T-helper 22 cell (primary cell): ENCODE data around the gene SMAGP.
"Not testable (repeated sequence)": the region's sequence is repeated elsewhere in the genome, so short reads cannot be mapped to it uniquely, and the experiment has no call there.

Experiments used
- DNase-seq: peaks from one replicate; pipeline ENCODE4 v3.0.0-alpha.2; 2020; ENCODE audit warnings: low read depth

The SMAGP gene, protein sequence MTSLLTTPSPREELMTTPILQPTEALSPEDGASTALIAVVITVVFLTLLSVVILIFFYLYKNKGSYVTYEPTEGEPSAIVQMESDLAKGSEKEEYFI

DNA sequence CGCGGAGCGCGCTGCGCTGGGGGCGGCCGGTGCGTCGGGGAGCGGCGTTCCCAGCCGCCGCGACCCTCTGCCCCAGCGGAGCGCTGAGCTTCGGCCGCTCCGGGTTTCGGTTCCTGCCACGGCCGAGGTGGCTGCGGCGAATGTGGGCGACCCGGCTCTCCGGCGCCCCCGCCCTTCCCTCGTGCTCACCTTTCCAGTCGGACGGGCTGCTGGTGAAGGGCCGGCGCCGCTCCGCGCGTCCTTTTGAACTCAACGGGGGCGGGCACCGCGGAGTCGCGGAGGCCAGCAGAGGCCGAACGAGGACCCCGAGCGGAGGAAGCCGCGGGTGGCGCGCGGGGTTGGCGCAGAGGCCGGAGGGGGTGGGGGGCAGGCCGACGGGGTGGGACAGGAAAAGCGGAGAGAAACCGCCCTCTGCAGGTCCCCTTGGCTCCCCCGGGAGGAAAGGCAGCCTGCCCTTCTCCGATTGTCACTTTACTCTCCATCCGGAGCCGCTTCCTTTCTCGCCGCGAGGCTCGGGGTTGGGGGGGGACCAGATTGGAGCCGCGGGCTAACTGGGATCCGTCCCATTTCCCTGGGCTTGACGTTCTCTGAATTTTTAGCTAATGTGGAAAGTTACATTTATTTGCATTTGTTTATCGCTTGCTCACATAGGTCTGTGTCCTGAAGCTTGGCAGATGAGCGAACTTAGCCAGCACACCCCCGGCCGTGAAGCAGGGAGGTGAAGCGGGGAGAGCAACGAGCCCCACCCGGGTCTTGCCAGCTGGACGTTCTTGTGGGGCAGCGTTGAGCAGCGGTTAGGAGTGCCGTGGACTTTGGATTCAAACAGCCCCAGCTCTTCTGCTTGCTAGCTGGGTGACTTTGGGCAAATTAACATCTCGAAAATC, at the start of gene SMAGP:
TSS of gene SMAGP (minus strand) at position 349 of the 884 bp plus-strand sequence. CDS start 1,137 bp downstream, outside the sequence.
- peak; percentile 24 for DNase-seq

- DNase-seq = peak; percentile 13
Observed at GRCh38 chr12:51318846-51319599, 48.8 kb upstream of the SMAGP start.

DNA sequence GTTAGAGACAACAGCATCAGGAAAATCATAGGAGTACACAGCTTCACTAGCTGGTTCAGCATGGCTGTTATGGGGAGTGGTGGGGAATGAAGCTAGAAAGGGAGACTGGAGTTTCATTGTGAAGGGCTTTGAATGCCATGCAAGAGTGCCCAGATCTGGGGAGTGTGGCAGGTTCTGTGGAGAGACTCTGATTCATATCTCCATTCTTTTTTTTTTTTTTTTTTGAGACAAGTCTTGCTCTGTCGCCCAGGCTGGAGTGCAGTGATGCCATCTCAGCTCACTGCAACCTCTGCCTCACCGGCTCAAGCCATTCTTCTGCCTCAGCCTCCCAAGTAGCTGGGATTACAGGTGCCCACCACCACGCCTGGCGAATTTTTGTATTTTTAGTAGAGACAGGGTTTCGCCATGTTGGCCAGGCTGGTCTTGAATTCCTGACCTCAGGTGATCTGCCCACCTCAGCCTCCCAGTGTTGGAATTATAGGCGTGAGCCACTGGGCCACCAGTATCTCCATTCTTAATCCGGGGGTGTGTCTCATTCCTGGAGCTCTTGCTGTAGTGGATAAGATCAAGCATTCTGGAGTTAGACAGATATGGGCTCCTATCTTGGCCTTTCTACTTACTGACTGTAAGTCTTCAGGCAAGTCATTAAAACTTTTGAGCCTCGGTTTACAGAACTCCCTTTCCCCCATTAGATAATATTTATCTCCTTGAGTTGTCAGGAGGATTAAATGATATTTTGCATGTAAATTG, 48.0 kb upstream of the SMAGP start:
- not testable (repeated sequence) for DNase-seq

- DNase-seq = no peak
Observed at GRCh38 chr12:51311389-51311788, 41.2 kb upstream of the SMAGP start.

GRCh38 chr12:51307655-51308593, 37.7 kb upstream of the SMAGP start:
- no peak for DNase-seq

- DNase-seq = no peak
Observed at GRCh38 chr12:51306507-51306906, 36.3 kb upstream of the SMAGP start.

DNA sequence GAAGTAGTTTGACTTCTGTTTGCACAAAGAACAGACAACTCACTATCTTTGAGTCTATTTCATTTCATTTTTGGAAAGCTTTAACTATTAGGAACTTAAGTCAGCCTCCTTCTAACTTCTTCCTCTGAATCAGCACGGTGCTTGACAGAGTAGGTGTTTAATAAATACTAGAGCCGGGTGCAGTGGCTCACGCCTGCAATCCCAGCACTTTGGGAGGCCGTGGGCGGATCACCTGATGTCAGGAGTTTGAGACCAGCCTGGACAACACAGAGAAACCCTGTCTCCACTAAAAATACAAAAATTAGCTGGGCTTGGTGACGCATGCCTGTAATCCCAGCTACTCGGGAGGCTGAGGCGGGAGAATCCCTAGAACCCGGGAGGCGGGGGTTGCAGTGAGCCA, 30.6 kb upstream of the SMAGP start:
- not testable (repeated sequence) for DNase-seq

GRCh38 chr12:51295651-51296050, 25.4 kb upstream of the SMAGP start:
- DNase-seq = no peak

GRCh38 chr12:51294097-51294496, 23.9 kb upstream of the SMAGP start:
- DNase-seq = not testable (repeated sequence)

- DNase-seq = no peak
Observed at GRCh38 chr12:51293696-51294095, 23.5 kb upstream of the SMAGP start.

GRCh38 chr12:51291603-51292513, 21.6 kb upstream of the SMAGP start:
- DNase-seq = not testable (repeated sequence)

- no peak for DNase-seq
Observed at GRCh38 chr12:51285843-51286242, 15.6 kb upstream of the SMAGP start.

- no peak for DNase-seq
Observed at GRCh38 chr12:51281202-51281924, 11.1 kb upstream of the SMAGP start.

DNA sequence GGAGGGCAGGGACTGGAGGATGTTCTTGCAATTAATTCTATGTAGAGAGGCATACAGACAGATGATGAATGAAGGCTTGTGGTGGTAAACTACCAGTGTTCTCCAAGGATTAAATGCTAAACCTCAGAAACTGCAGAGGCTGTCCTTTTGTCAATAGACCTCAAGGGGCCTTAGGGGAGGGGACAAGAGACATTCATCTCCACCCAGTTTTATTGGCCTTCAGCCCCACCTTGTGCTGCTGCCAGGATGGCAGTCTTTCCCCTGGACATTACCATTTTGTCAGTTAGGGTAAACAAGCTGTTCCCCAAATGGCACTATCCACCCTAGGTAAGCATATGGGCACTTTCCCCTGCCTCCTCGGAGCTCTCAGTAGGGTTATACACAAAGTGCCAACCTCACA, 4.9 kb upstream of the SMAGP start:
- DNase-seq = no peak

- not testable (repeated sequence) for DNase-seq
Observed at GRCh38 chr12:51272810-51273209, 2.6 kb upstream of the SMAGP start.

- no peak for DNase-seq
Observed at GRCh38 chr12:51270951-51271518, 820 bp upstream of the SMAGP start.

DNA sequence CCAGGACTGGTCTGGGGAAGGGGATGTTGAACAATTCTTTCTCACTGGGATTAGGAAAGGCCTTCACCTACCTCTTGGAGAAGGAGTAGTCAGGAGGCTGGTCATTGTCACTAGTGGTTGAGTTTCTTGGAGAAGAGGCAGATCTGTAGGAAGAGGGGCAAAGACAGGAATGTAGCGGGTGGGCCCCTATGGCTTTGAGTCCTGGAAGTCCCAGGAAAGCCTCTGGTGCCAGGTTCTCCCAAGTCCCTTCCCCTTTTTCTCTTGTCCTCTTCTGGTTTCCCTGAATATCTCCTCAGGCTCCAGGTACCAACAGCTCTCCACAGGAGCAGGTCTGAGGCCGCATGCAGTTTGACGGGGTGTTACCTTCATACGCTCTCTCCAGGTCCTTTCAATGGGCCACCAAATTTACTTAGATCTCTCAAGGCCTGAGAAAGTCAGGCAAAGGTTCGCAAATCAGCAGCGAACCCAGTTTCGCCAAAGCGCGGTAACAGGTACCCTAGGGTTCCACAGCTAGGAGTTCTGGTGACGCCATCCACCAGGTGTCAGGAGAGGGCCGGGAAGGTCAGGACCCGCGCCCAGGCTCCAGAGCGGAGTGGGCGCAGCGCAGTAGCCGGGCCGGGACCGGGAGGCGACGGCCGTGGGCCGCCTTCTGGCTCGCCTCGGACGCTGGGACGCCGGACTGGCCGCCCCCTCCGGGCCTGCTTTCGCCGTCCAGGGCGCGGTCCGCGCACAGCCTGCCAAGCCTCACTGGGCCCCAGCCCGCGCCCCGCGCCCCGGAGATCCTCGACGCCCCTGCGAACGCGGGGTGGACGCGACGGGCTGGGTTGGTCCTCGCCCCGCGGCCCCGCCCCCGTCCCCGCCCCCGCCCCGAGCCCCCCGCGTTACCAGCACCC, 795 bp downstream of the SMAGP start:
- peak; percentile 25 for DNase-seq

GRCh38 chr12:51265024-51265423, 5.2 kb downstream of the SMAGP start:
- no peak for DNase-seq
